Astrocyte of the cerebellum (primary cell): ENCODE results near the gene NOXO1.
"Not testable (repeated sequence)": the region's sequence is repeated elsewhere in the genome, so short reads cannot be mapped to it uniquely, and the experiment has no call there.

Experiments
- DNase-seq: peaks from one replicate; pipeline ENCODE4 v3.0.0-alpha.2; 2011; ENCODE audit warnings: low read depth
- H3K4me3 ChIP-seq: 2 replicates; pipeline ENCODE4 v1.5.1; 2011; ENCODE audit warnings: mild to moderate bottlenecking, low read depth, low read length, moderate library complexity
- CTCF ChIP-seq: IDR thresholded peaks from 2 replicates; pipeline ENCODE4 v1.5.1; 2012; ENCODE audit warnings: low read length, low read depth, moderate library complexity, mild to moderate bottlenecking; ENCODE audit errors: missing control alignments
- in situ Hi-C: cut with HindIII; loops from 2 replicates; pipeline ENCODE4 v1.10.0; 2017; ENCODE audit warnings: low sequenced_read_pairs

Gene NOXO1

DNA sequence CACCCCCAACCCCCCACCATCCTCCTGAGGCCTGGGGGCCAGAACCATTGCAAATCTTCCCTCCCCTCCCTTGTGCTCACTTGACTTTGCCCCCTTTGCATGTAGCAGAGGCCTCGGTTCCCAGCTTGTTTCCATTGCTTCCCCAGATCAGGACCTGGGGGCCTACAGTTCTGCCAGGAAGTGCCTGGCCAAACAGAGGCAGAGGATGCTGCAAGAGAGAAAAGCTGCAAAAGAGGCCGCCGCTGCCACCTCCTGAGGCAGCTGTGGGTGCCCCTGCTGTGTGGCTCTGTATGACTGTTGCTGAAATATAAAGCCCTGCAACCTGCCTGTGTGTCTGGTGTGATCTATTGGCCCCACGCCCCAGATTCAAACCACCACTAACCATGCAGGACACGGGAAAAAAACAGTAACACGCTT lies 19.6 kb downstream of the NOXO1 start:
- TF ChIP-seq CTCF = no peak
- H3K4me3 ChIP-seq = no peak overlapping the region
- DNase-seq = no peak
- in situ Hi-C loops = no loop called here

DNA sequence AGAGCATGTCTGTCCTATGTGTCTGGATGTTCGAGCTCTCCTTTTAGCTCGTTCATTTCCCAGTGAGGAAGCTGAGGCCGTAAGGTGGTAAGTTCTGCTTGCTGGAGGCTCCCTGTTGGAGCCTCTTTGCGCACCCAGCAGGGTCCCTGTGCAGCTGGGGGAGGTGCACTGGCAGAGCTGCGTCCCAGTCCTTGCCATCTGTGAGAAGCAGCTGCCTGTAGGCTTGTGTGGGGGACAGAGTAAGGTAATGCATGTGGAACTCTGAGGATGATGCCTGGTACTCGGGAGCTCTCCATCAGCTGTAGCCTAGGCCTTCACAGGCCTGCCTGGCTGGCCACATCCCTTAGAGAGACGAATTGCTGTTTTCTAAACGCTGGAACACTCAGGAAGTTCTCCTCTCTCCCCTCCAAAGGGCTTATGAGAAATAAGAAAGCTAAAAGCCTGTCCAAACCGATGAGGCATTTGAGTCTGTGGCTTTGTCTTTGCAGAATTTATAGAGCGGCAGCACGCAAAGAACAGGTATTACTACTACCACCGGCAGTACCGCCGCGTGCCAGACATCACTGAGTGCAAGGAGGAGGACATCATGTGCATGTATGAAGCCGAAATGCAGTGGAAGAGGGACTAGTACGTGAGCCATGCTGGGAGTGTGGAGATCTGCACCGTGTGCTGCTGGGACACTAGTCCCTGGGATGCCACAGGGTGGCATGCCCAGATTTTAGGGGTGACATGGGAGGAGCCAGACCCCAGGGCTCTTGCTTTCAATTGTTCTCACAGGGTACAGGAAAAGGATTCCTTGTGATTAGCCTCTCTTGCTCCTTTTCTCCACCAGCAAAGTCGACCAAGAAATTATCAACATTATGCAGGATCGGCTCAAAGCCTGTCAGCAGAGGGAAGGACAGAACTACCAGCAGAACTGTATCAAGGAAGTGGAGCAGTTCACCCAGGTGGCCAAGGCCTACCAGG lies 20.3 kb downstream of the NOXO1 start:
- DNase-seq = no peak
- in situ Hi-C loops = no loop called here
- H3K4me3 ChIP-seq = peak overlapping the region; percentile 83
- no peak for TF ChIP-seq CTCF

DNA sequence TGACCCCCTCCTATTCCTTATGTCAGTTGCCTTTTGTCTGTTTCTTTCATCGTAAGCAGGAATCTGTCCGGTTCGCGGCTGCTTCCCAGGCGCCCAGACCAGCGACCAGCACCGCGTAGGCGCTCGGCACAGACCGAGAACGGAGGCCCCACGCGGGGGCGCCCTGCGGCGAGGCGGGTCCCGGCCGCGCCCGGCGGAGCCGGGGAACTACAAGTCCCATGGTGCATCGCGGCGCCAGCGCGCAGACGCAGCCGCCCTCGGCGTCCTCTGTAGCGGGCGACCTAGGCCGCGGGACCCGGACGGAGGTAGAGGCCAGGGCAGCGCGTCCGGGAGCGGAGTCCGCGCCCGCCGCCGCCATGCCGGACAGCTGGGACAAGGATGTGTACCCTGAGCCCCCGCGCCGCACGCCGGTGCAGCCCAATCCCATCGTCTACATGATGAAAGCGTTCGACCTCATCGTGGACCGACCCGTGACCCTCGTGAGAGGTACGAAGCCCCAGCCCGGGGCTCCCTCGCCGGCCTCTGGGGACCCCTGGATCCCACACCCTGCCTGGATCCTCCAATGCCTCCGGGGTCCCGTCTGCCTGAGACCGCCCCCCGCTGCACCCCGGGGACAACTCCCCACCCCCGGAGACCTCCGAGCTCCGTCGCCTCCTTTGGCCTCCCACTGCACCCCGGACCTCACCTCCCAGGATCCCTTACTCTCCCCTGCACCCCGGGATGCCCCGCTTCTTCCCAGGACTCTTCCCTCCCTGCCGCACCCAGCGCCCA lies 21.8 kb downstream of the NOXO1 start, which contains the start of gene NDUFB10:
TSS of gene NDUFB10 (plus strand) at position 270 of the 771 bp plus-strand sequence. CDS start at position 357, 87 bp downstream.
- peak within 1 kb of the TSS; percentile 83 for H3K4me3 ChIP-seq
- in situ Hi-C loops = no loop called here
- peak; percentile 38 for TF ChIP-seq CTCF
- DNase-seq = peak; percentile 44

GRCh38 chr16:1958715-1959268 lies 22.5 kb downstream of the NOXO1 start:
- peak overlapping the region; percentile 83 for H3K4me3 ChIP-seq
- TF ChIP-seq CTCF = no peak
- in situ Hi-C loops = no loop called here
- DNase-seq = no peak

GRCh38 chr16:1958143-1958491 lies 23.2 kb downstream of the NOXO1 start:
- H3K4me3 ChIP-seq, in situ Hi-C loops, DNase-seq: not testable (repeated sequence)

- in situ Hi-C loops, H3K4me3 ChIP-seq, DNase-seq: not testable (repeated sequence)
Measured at GRCh38 chr16:1957434-1958142, 23.7 kb downstream of the NOXO1 start.

DNA sequence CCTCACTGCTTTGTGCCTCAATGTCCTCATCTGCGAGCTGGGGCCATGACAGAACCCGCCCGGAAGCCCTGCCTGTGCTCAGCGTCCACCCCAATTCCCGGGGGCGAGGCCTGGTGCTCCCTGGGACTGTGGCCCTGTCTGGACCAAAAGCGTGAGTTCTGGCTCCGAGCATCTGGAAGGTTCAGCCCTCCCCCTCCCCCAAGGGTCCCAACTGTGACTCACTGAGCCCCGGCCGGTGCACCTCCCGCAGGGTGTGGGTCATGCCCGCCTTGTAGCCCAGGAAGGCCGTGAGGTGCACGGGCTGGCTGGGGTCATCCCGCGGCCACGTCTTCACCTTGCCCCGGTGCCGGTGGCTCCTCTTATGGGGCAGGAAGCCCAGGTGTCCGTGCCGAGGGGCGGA lies 27.5 kb downstream of the NOXO1 start:
- in situ Hi-C loops = no loop called here
- DNase-seq = no peak
- no peak for TF ChIP-seq CTCF

More for the DNA sequence above, 27.5 kb downstream of the NOXO1 start:
- no peak overlapping the region for H3K4me3 ChIP-seq
